ENCODE results near the gene RFTN1. TPM values are rescaled to one million over a fixed set of nuclear protein-coding genes. Genes with fewer than 3 reads are reported as not detected.

Gene RFTN1
- total RNA-seq, 4 donors from 2014 or later = 42.4 to 94.4 (median 62.5) TPM

DNA sequence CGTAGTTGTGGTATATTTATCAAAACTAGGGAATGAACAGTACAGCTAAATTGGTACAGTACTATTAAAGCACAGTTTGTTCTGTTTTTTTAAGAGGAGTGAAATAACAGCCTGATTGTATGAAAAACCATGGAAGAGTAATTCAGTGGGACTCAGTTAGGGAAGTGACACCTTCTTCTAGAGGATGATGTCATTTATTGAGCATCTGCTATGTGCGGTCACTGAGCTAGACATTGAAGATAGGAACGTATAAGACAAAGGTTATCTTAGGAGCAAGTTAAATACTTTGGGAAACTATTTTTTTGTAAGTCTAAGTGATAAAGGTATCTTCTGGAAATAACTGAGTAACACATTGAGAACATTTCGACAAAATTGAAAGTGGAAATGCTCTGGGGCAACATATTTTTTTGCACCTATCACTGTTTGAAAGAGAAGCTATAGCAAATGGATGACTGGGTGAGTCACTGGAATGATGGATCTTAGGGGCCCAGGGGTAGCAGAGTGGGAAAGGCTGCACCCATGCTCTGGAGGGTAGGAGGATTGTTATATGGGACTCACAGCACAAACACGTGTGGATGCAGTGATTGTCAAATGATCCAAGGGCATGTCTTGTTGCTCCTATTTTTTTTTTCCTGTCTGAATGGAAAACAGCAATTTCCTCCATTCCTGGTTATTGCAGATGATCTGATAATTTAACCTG lies 205.5 kb downstream of the RFTN1 start:
- no peak for DNase-seq (ENCODE audit: low spot score)
- no peak for ATAC-seq (ENCODE audit: low FRiP score)
- TF ChIP-seq, protein P1, sequence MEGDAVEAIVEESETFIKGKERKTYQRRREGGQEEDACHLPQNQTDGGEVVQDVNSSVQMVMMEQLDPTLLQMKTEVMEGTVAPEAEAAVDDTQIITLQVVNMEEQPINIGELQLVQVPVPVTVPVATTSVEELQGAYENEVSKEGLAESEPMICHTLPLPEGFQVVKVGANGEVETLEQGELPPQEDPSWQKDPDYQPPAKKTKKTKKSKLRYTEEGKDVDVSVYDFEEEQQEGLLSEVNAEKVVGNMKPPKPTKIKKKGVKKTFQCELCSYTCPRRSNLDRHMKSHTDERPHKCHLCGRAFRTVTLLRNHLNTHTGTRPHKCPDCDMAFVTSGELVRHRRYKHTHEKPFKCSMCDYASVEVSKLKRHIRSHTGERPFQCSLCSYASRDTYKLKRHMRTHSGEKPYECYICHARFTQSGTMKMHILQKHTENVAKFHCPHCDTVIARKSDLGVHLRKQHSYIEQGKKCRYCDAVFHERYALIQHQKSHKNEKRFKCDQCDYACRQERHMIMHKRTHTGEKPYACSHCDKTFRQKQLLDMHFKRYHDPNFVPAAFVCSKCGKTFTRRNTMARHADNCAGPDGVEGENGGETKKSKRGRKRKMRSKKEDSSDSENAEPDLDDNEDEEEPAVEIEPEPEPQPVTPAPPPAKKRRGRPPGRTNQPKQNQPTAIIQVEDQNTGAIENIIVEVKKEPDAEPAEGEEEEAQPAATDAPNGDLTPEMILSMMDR (IDR thresholded peaks at IDR 0.05) = no peak

- TF ChIP-seq, protein P1 (IDR thresholded peaks at IDR 0.05) = no peak
- no peak for DNase-seq (ENCODE audit: low spot score)
- ATAC-seq (ENCODE audit: low FRiP score) = no peak
Observed at GRCh38 chr3:16305111-16305541, 208.4 kb downstream of the RFTN1 start.

- DNase-seq (ENCODE audit: low spot score) (no peak), ATAC-seq (ENCODE audit: low FRiP score) (no peak)
- TF ChIP-seq, protein P1 (IDR thresholded peaks at IDR 0.05) = no peak
Observed at GRCh38 chr3:16304061-16305010, 209.2 kb downstream of the RFTN1 start.

DNA sequence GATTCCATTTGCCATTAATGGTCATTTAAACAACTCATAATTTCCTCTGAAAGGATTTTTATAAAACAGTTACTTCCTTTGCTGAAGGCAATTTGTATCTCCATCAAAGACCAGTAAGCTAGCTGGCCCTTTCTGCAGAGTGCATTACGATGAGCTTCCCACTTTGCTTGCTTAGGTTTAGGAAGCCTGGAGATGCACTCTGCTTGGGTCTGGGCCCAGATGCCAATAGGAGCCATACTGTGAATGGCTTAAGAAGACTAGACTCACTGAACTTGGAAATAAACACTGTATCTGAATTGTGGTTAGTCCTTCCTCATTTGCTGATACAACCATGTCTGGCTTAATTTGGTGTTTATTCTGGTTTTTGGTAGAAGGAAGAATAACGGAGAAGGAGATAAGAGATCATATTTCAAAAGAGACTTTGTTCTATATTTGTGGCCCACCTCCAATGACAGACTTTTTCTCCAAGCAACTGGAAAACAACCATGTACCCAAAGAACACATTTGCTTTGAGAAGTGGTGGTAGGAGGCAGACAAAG lies 210.4 kb downstream of the RFTN1 start:
- DNase-seq (ENCODE audit: low spot score) (no peak), ATAC-seq (ENCODE audit: low FRiP score) (no peak)
- TF ChIP-seq, protein P1 (IDR thresholded peaks at IDR 0.05) = no peak

DNA sequence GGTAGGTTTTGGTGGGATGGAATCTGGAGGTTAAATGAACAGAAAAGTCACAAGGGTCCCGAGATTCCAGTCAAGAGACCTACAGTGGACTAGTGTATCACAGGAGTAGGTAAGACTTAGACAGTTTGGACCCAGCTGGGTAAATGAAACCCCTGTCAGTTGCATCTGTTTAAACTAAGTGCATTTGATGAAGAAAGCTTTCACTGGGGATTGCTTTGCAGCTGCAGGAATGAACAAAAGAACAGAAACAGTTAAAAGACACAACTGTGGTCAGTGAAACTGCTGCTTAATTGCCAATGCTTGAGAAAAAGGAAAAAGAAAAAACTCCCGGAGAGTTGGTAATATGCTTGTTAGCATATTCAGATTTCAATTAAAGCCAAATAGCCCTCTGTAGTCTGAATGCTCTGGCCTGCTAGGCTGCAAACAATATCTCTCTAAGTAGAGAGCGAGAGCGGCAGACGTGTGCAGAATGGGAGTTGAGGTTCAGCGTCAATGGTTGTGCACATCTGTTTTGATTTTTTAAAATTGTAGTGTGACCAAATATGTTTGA lies 211.3 kb downstream of the RFTN1 start:
- DNase-seq (ENCODE audit: low spot score) = no peak
- TF ChIP-seq, protein P1 (IDR thresholded peaks at IDR 0.05) = no peak

DNA sequence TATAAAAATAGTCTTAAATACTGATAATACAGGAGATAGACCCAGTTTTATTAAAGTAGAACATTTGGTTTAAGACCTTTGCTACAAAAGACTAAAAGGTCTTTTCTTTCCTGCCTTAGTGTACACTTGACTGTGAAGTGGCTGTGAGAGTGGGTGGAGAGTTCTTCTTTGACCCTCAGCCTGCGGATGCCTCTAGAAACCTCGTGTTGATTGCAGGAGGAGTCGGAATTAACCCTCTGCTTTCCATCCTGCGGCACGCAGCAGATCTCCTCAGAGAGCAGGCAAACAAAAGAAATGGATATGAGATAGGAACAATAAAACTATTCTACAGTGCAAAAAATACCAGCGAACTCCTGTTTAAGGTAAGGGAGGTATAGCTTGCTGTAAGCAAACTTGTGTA lies 212.0 kb downstream of the RFTN1 start:
- no peak for DNase-seq (ENCODE audit: low spot score)
- TF ChIP-seq, protein P1 (IDR thresholded peaks at IDR 0.05) = no peak
- no peak for ATAC-seq (ENCODE audit: low FRiP score)

More for the DNA sequence above, 211.3 kb downstream of the RFTN1 start:
- no peak for ATAC-seq (ENCODE audit: low FRiP score)
